Stimulated activated effector memory CD8-positive, alpha-beta T cell treated with anti-CD3 and anti-CD28 coated beads, Interleukin-12 subunit alpha, Interleukin-12 subunit beta, amount 100 ng/mL, for 72 hours (primary cell): Measurements from ENCODE around the gene MRO.
A peak's percentile ranks its signal among the peaks of the same experiment; 100 is the strongest.
"Not testable (repeated sequence)": the region's sequence is repeated elsewhere in the genome, so short reads cannot be mapped to it uniquely, and the experiment has no call there.

Source experiments
- ATAC-seq: fragments of 150-1000 bp; cut with Tn5 transposase; 2 replicates; pipeline ENCODE4 v1.10.0; 2021
- DNase-seq, 2 donors: peaks; one replicate each; pipeline ENCODE4 v3.0.0; 2021 to 2022; ENCODE audit warnings: low spot score in 2 of 2
- H3K27ac Mint-ChIP-seq: one replicate; pipeline ENCODE4 v1.8.0; 2022; ENCODE audit warnings: mild to moderate bottlenecking, mixed read lengths
- H3K36me3 Mint-ChIP-seq: one replicate; pipeline ENCODE4 v1.8.0; 2022; ENCODE audit warnings: mild to moderate bottlenecking, mixed read lengths
- H3K4me1 Mint-ChIP-seq: one replicate; pipeline ENCODE4 v1.8.0; 2022; ENCODE audit warnings: mixed read lengths
- H3K4me3 Mint-ChIP-seq: one replicate; pipeline ENCODE4 v1.8.0; 2022; ENCODE audit warnings: mild to moderate bottlenecking, mixed read lengths
- H3K9me3 Mint-ChIP-seq: one replicate; pipeline ENCODE4 v1.8.0; 2022; ENCODE audit warnings: mixed read lengths

MRO gene

DNA sequence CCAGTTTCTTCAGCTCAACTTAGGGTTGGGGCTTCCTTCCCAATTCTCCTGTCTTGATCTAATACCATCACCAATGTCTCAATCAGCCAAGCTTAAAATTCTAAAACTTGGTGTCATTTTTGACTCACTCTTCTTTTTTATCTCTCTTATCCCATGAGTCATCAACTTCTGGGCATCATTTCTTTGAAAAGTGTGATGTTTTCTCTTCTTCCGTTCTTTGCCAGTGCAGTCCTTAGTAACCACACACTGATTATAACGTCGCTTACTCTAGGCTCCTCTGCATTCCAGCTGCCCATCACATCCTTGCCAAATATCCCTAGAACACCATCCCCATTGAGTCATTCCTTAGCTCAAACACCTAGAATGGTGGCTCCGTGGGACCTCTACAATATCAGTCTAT is 27.4 kb upstream of the MRO start:
- Mint-ChIP-seq H3K27ac (no peak overlapping the region), H3K4me3 (no peak overlapping the region), H3K36me3 (no peaks in the 10 kb centered on the region), H3K9me3 (no peaks in the 10 kb centered on the region), H3K4me1 (no peaks in the 10 kb centered on the region)
- ATAC-seq, result no peak
- no peak for DNase-seq

DNA sequence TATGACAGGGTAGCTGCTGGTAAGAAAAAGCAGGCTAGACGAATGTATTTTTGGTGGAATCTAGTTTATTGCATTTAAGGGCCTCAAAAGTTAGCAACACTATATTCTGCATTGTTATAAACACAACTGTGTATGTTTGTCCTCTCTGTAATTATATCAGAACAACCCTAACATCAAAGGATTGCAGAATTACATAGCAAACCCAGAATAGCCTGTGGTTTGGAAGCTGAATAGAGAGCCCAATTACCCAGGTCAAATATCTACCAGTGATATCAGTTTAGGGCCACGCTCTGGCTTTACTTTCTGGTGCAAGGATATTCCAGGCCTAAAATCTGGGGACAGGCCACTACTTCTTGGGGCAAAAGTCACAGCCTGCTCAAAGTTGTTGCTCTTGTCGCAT is 25.1 kb upstream of the MRO start:
- H3K4me1 Mint-ChIP-seq, result no peaks in the 10 kb centered on the region
- ATAC-seq, result no peak
- no peak overlapping the region for H3K4me3 Mint-ChIP-seq
- no peaks in the 10 kb centered on the region for H3K9me3 Mint-ChIP-seq
- no peak overlapping the region for H3K27ac Mint-ChIP-seq
- no peaks in the 10 kb centered on the region for H3K36me3 Mint-ChIP-seq
- no peak for DNase-seq

GRCh38 chr18:50844554-50844953 is 24.7 kb upstream of the MRO start:
- Mint-ChIP-seq H3K4me1 (no peaks in the 10 kb centered on the region), H3K27ac (no peak overlapping the region), H3K9me3 (no peaks in the 10 kb centered on the region), H3K36me3 (no peaks in the 10 kb centered on the region), H3K4me3 (no peak overlapping the region)
- DNase-seq (no peak), ATAC-seq (no peak)

GRCh38 chr18:50842846-50843245 is 23.0 kb upstream of the MRO start:
- no peaks in the 10 kb centered on the region for H3K4me1 Mint-ChIP-seq
- ATAC-seq, result no peak
- H3K36me3 Mint-ChIP-seq, result no peaks in the 10 kb centered on the region
- H3K27ac Mint-ChIP-seq, result no peak overlapping the region
- H3K4me3 Mint-ChIP-seq, result no peak overlapping the region
- no peaks in the 10 kb centered on the region for H3K9me3 Mint-ChIP-seq
- DNase-seq, result no peak

DNA sequence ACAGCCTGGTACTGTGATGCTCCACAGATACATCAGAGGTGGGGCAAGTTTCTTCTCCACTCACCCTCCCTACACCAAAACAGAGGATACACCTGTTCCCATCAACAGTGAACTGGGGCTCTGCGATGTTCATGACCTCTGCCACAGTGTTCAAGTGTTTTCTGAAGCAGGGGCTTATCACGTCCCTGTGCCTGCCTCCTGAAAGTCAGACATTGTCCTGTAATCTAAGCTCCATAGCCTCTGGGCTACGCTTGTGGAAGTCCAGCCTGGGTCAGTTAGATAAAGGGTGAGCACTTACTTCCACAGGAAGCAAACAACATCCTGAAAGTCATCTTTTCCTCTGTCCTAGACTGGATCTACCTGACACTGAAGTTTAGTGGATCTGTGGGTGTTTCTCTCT is 20.2 kb upstream of the MRO start:
- Mint-ChIP-seq H3K4me1 (peaks cover 5% of the 10 kb centered on the region), H3K27ac (no peak overlapping the region), H3K4me3 (no peak overlapping the region), H3K36me3 (no peaks in the 10 kb centered on the region), H3K9me3 (no peaks in the 10 kb centered on the region)
- DNase-seq (no peak), ATAC-seq (no peak)

DNA sequence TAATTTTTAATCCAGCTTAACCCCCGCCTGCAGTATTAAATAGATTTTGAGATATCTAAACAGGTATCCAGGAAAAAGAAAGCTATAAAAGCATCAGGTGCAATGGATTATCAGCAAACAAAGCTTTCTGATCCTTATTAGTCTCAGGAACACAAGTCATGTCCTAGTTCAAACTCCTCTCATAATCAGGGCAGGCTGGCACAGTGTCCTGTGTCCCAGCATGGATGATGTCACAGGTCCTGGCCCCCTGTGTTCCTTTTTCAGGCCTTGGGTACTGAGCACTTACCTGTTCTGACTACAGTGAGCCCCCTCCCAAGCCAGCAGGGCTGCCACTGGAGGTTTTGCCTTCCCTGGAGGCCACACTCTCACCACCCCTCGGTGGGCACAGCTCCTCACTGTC is 19.5 kb upstream of the MRO start:
- Mint-ChIP-seq H3K4me1 (peaks cover 5% of the 10 kb centered on the region), H3K4me3 (no peak overlapping the region), H3K36me3 (no peaks in the 10 kb centered on the region), H3K9me3 (no peaks in the 10 kb centered on the region), H3K27ac (no peak overlapping the region)
- no peak for DNase-seq
- ATAC-seq, result peak; percentile 24

DNA sequence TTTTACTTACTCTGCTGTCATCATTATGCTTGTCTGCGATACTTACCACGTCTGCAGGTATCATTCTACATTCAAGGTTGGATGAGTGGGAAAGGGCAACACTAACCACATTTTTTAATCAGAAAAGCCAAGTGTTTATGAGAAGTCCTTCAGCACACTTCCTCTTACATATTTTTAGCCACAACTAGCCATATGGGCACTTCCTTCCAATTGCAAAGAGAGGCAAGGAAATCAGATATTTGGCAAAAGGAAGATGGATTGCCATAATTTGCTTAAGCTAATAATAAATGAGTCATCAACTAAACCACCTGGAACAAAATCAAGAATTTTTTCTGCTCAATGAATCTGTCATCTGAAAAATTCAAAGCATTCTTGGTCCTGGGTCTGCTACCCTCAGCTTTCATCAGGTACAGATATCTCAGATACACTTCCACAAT is 16.7 kb upstream of the MRO start:
- Mint-ChIP-seq H3K36me3 (no peaks in the 10 kb centered on the region), H3K4me3 (no peak overlapping the region), H3K4me1 (peaks cover 5% of the 10 kb centered on the region), H3K9me3 (no peaks in the 10 kb centered on the region), H3K27ac (no peak overlapping the region)
- ATAC-seq (no peak), DNase-seq (no peak)

DNA sequence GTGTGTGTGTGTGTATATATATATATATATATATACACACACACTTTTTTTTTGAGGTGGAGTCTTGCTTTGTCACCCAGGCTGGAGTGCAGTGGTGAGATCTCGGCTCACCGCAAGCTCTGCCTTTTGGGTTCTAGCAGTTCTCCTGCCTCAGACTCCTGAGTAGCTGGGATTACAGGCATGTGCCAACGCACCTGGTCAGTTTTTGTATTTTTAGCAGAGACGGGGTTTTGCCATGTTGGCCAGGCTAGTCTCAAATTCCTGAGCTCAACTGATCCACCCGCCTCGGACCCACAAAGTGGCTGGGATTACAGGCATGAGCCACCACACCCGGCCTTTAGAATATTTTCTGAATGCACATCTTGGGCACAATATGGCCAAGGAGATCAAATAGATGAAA is 13.7 kb upstream of the MRO start:
- H3K9me3 Mint-ChIP-seq, H3K36me3 Mint-ChIP-seq, ATAC-seq, H3K27ac Mint-ChIP-seq, H3K4me3 Mint-ChIP-seq, DNase-seq, H3K4me1 Mint-ChIP-seq: not testable (repeated sequence)

GRCh38 chr18:50832754-50833153 is 12.9 kb upstream of the MRO start:
- Mint-ChIP-seq H3K9me3 (no peaks in the 10 kb centered on the region), H3K4me1 (peaks cover 5% of the 10 kb centered on the region), H3K36me3 (no peaks in the 10 kb centered on the region), H3K27ac (no peak overlapping the region), H3K4me3 (no peak overlapping the region)
- DNase-seq (no peak), ATAC-seq (no peak)

- Mint-ChIP-seq H3K9me3 (no peaks in the 10 kb centered on the region), H3K4me1 (no peaks in the 10 kb centered on the region), H3K36me3 (no peaks in the 10 kb centered on the region), H3K4me3 (no peak overlapping the region), H3K27ac (no peak overlapping the region)
- ATAC-seq (no peak), DNase-seq (no peak)
Measured at GRCh38 chr18:50830544-50830943, 10.7 kb upstream of the MRO start.

DNA sequence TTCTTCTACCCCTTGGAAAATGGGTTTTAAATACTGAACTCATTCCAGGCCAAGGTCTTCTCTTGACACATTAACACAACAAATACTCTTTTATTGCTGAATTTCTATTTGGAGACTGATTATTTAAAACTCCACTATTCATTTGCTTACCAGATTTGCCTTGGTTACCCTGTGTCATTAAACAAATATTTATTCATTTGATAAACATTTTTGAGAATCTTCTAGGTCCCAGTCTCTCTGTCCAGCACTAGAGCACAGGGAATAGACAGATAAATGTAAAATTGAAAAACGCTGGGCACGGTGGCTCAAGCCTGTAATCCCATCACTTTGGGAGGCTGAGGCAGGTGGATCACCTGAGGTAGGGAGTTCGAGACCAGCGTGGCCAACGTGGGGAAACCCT is 9.8 kb upstream of the MRO start:
- Mint-ChIP-seq H3K4me1 (no peaks in the 10 kb centered on the region), H3K36me3 (no peaks in the 10 kb centered on the region), H3K4me3 (no peak overlapping the region), H3K27ac (no peak overlapping the region), H3K9me3 (no peaks in the 10 kb centered on the region)
- ATAC-seq, result no peak
- no peak for DNase-seq

GRCh38 chr18:50826027-50826426 is 6.2 kb upstream of the MRO start:
- Mint-ChIP-seq H3K4me3 (no peak overlapping the region), H3K9me3 (no peaks in the 10 kb centered on the region), H3K36me3 (no peaks in the 10 kb centered on the region), H3K27ac (no peak overlapping the region), H3K4me1 (no peaks in the 10 kb centered on the region)
- DNase-seq, result no peak
- no peak for ATAC-seq

DNA sequence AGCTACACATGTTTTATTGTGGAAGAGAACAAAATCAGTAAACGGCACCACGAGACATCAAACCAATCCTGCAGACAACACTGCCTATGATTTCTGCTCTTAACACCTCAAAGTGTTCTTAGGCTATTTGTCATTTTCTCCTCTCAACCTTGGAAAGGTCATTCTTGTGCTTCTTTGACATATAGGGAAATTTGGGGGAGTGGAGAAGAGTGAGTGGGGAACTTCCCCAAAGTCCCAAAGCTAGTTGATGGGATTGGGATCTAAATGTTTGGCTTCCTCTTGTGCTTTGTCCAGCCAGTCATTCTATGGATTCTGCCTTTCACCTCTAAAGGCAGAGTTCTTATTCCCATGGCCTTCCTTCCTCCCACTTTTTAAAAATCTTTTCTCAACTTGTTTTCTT is 5.8 kb upstream of the MRO start:
- DNase-seq (no peak), ATAC-seq (no peak)
- H3K4me1 Mint-ChIP-seq, result no peaks in the 10 kb centered on the region
- H3K36me3 Mint-ChIP-seq, result no peaks in the 10 kb centered on the region
- no peak overlapping the region for H3K27ac Mint-ChIP-seq
- H3K9me3 Mint-ChIP-seq, result no peaks in the 10 kb centered on the region
- no peak overlapping the region for H3K4me3 Mint-ChIP-seq

- H3K27ac Mint-ChIP-seq, result no peak overlapping the region
- no peaks in the 10 kb centered on the region for H3K36me3 Mint-ChIP-seq
- no peak for ATAC-seq
- no peak for DNase-seq
- H3K4me3 Mint-ChIP-seq, result no peak overlapping the region
- no peaks in the 10 kb centered on the region for H3K4me1 Mint-ChIP-seq
- H3K9me3 Mint-ChIP-seq, result no peaks in the 10 kb centered on the region
Measured at GRCh38 chr18:50822756-50823155, 2.9 kb upstream of the MRO start.

DNA sequence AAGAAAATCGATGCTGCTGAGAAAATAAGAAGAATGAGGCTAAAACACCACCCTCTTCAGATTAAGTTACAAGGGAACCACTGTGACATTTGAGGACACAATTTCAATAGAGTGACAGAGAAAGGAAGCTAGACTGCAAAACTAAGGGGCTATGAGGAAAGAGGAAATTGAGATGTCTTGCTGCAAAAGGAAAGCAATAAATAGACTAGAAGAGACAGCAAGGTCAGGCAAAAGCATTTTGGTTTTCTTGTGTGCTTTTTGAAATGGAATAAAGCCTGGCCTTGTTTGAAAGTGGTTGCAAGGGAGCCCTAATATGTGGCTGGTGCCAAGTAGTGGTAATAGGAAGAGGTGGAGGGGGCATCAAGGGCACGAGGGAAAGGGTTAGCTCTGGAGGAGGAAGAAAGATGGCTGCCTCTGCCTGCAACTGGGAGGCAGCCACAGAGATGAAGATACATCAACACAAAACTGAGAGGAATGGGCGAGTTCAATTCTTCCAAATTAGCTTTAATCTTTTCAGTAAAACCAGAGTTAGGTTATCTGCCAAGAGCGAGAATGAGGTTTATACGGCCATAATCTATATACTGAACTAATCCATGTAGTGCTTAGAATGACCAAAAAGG is 1.2 kb upstream of the MRO start:
- DNase-seq (no peak), ATAC-seq (no peak)
- Mint-ChIP-seq H3K36me3 (no peaks in the 10 kb centered on the region), H3K27ac (no peak overlapping the region), H3K9me3 (no peaks in the 10 kb centered on the region), H3K4me1 (no peaks in the 10 kb centered on the region), H3K4me3 (no peak overlapping the region)

- Mint-ChIP-seq H3K4me3 (no peak overlapping the region), H3K4me1 (no peaks in the 10 kb centered on the region), H3K27ac (no peak overlapping the region), H3K36me3 (no peaks in the 10 kb centered on the region), H3K9me3 (no peaks in the 10 kb centered on the region)
- ATAC-seq (no peak), DNase-seq (no peak)
Measured at GRCh38 chr18:50819027-50819727, 639 bp downstream of the MRO start.
